Measurements from ENCODE around the gene DAGLA.
A peak's percentile ranks its signal among the peaks of the same experiment; 100 is the strongest.

The DAGLA gene

GRCh38 chr11:61768376-61769076 lies 88.3 kb downstream of the DAGLA start:
- peaks cover 65% of the 10 kb centered on the region for H3K4me1 ChIP-seq (ENCODE audit: insufficient read depth, insufficient read length)
- no peak overlapping the region for H3K9ac ChIP-seq (ENCODE audit: insufficient read length, low read depth)
- TF ChIP-seq SUZ12 (IDR thresholded peaks at IDR 0.05; ENCODE audit: extremely low read depth, insufficient read depth, insufficient read length) = no peak
- no peak for TF ChIP-seq YY1 (IDR thresholded peaks at IDR 0.05; ENCODE audit: insufficient read depth, insufficient read length)
- TF ChIP-seq ZNF274 (IDR thresholded peaks at IDR 0.05; ENCODE audit: low read depth, low read length) = no peak
- no peaks in the 10 kb centered on the region for H3K27me3 ChIP-seq (ENCODE audit: insufficient read depth, insufficient read length)
- peaks cover 38% of the 10 kb centered on the region for H3K36me3 ChIP-seq (ENCODE audit: insufficient read depth, insufficient read length, low read length)
- no peak overlapping the region for H3K4me3 ChIP-seq (ENCODE audit: insufficient read length, low read depth)
- no peaks in the 10 kb centered on the region for H3K9me3 ChIP-seq (ENCODE audit: insufficient read depth, low read length)
- DNase-seq (ENCODE audit: low read depth, low spot score) = no peak

DNA sequence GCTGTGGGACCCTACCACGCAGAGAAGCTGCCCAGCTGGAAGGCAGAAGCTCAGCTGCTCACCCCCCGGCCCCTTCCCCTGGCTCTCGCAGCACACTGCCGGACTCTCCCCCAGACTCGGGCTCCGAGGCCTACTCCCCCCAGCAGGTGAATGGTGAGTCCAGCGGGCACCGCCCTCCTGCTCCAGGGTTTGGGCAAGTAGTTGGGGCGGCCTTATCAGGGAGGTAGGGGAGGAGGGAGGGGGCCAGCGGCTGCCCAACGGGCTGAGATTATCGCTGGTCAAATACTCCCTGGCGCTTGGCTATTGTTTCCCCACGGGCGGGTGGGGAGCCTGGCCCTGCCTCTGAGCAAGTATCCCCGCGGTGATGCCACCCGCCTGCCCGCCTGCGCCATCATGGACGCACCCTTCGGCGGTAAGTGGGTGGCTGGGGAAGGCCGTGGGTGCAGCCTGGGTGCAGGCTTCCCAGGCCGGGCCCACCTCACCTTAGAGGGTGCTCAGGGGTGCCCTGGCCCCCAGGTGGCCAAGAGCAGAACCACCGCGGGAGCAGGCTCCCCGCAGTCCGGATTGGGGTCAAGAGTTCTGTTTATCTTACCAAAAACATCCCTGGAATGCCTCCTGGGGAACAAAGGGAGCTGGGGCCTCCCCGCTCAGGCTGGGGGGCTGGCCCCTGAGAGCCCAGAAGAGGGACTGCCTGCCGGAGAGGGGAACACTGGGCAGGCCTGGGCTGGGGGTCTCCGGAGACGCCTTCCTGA lies 89.2 kb downstream of the DAGLA start:
- Histone ChIP-seq H3K27me3 (ENCODE audit: insufficient read depth, insufficient read length) (no peaks in the 10 kb centered on the region), H3K36me3 (ENCODE audit: insufficient read depth, insufficient read length, low read length) (peaks cover 44% of the 10 kb centered on the region), H3K4me3 (ENCODE audit: insufficient read length, low read depth) (no peak overlapping the region), H3K9ac (ENCODE audit: insufficient read length, low read depth) (peak overlapping the region; percentile 42), H3K4me1 (ENCODE audit: insufficient read depth, insufficient read length) (peaks cover 65% of the 10 kb centered on the region), H3K9me3 (ENCODE audit: insufficient read depth, low read length) (no peaks in the 10 kb centered on the region)
- DNase-seq (ENCODE audit: low read depth, low spot score) = no peak
- no peak for TF ChIP-seq ZNF274 (IDR thresholded peaks at IDR 0.05; ENCODE audit: low read depth, low read length)
- TF ChIP-seq SUZ12 (IDR thresholded peaks at IDR 0.05; ENCODE audit: extremely low read depth, insufficient read depth, insufficient read length) = no peak
- no peak for TF ChIP-seq YY1 (IDR thresholded peaks at IDR 0.05; ENCODE audit: insufficient read depth, insufficient read length)

DNA sequence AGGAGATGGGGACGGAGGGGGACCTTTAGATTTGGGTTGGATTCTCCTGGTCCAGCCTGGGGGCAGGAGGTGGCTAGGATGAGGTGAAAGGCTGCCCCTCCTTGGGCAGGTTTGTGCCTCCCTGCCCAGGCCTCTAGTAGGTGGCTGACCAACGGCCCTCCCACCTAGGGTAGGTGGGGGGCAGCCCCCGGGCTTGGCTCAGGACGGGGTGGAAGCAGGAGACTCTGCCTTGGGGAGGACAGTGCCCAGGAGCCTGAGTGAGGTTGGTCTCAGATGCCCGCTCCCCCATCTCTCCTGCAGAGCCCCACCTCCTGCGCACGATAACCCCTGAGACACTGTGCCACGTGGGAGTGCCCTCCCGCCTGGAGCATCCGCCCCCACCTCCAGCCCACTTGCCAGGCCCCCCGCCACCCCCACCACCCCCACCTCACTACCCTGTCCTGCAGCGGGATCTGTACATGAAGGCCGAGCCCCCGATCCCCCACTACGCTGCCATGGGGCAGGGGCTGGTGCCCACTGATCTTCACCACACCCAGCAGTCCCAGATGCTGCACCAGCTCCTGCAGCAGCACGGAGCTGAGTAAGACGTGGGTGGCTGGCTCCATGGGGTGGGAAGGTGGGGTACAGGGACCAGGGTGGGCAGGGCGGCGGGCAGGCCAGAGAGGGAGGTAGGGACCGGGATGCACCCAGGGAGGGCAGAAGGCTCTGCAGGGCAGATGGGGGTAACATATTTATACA lies 89.9 kb downstream of the DAGLA start:
- TF ChIP-seq ZNF274 (IDR thresholded peaks at IDR 0.05; ENCODE audit: low read depth, low read length) (no peak), SUZ12 (IDR thresholded peaks at IDR 0.05; ENCODE audit: extremely low read depth, insufficient read depth, insufficient read length) (no peak), YY1 (IDR thresholded peaks at IDR 0.05; ENCODE audit: insufficient read depth, insufficient read length) (no peak)
- no peaks in the 10 kb centered on the region for H3K9me3 ChIP-seq (ENCODE audit: insufficient read depth, low read length)
- peak overlapping the region; percentile 44 for H3K9ac ChIP-seq (ENCODE audit: insufficient read length, low read depth)
- H3K36me3 ChIP-seq (ENCODE audit: insufficient read depth, insufficient read length, low read length) = peaks cover 49% of the 10 kb centered on the region
- no peak for DNase-seq (ENCODE audit: low read depth, low spot score)
- no peaks in the 10 kb centered on the region for H3K27me3 ChIP-seq (ENCODE audit: insufficient read depth, insufficient read length)
- H3K4me3 ChIP-seq (ENCODE audit: insufficient read length, low read depth) = no peak overlapping the region
- H3K4me1 ChIP-seq (ENCODE audit: insufficient read depth, insufficient read length) = peaks cover 57% of the 10 kb centered on the region

- Histone ChIP-seq H3K4me1 (ENCODE audit: insufficient read depth, insufficient read length) (peaks cover 53% of the 10 kb centered on the region), H3K9me3 (ENCODE audit: insufficient read depth, low read length) (no peaks in the 10 kb centered on the region), H3K9ac (ENCODE audit: insufficient read length, low read depth) (peak overlapping the region; percentile 12)
These were observed 91.2 kb downstream of the DAGLA start for GRCh38 chr11:61771195-61771894.

DNA sequence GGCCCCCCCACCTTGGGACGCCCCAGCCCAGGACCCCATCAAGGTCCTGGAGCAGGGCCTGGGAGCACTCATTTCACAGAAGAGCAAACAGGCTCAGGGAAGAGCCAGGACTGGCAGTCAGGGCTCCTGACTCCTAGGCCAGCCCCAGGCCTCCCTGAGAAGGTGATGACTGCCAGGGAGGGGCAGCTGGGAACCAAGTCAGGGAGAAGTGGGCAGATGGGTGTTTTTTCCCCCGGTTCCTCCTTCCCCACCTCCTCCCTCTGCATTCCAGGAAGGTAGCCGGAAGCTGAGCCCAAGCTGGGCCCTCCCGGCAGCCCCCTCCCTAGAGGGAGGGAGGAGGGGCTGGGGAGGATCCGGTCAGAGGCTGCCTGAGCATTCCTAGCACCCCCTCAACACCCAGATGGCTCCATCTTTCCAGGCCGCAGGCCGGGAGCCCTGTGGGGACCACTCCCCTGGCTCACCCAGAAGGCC lies 91.8 kb downstream of the DAGLA start:
- no peaks in the 10 kb centered on the region for H3K9me3 ChIP-seq (ENCODE audit: insufficient read depth, low read length)
- peaks cover 56% of the 10 kb centered on the region for H3K4me1 ChIP-seq (ENCODE audit: insufficient read depth, insufficient read length)
- H3K27me3 ChIP-seq (ENCODE audit: insufficient read depth, insufficient read length) = no peaks in the 10 kb centered on the region
- peak overlapping the region; percentile 12 for H3K9ac ChIP-seq (ENCODE audit: insufficient read length, low read depth)
- peaks cover 51% of the 10 kb centered on the region for H3K36me3 ChIP-seq (ENCODE audit: insufficient read depth, insufficient read length, low read length)
- TF ChIP-seq YY1 (IDR thresholded peaks at IDR 0.05; ENCODE audit: insufficient read depth, insufficient read length) = no peak
- no peak for TF ChIP-seq SUZ12 (IDR thresholded peaks at IDR 0.05; ENCODE audit: extremely low read depth, insufficient read depth, insufficient read length)
- no peak overlapping the region for H3K4me3 ChIP-seq (ENCODE audit: insufficient read length, low read depth)
- no peak for DNase-seq (ENCODE audit: low read depth, low spot score)

More at GRCh38 chr11:61771195-61771894, 91.2 kb downstream of the DAGLA start:
- Histone ChIP-seq H3K4me3 (ENCODE audit: insufficient read length, low read depth) (no peak overlapping the region), H3K27me3 (ENCODE audit: insufficient read depth, insufficient read length) (no peaks in the 10 kb centered on the region), H3K36me3 (ENCODE audit: insufficient read depth, insufficient read length, low read length) (peaks cover 52% of the 10 kb centered on the region)
- no peak for DNase-seq (ENCODE audit: low read depth, low spot score)
- no peak for TF ChIP-seq YY1 (IDR thresholded peaks at IDR 0.05; ENCODE audit: insufficient read depth, insufficient read length)
- TF ChIP-seq SUZ12 (IDR thresholded peaks at IDR 0.05; ENCODE audit: extremely low read depth, insufficient read depth, insufficient read length) = no peak
- no peak for TF ChIP-seq ZNF274 (IDR thresholded peaks at IDR 0.05; ENCODE audit: low read depth, low read length)

DNA sequence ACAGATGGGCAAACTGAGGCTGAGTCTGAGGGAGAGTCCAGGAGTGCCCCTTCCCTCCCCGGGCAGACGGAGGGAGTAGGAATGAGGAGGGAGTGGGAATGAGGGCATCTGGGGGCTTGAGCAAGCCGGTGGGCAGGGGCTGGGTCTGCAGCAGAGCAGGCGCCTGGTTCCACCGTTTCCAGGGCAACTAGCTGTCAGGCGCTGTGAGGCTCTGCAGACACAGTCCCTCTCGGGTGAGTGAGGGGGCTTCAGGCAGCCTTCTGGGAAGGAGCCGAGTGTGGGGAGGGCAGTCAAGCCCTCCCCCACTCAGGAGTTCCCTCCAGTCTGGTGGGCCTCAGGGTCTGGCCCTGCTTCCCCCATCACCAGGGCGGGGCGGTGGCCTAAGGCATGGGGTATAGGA lies 93.2 kb downstream of the DAGLA start:
- TF ChIP-seq SUZ12 (IDR thresholded peaks at IDR 0.05; ENCODE audit: extremely low read depth, insufficient read depth, insufficient read length) = no peak
- no peak for TF ChIP-seq ZNF274 (IDR thresholded peaks at IDR 0.05; ENCODE audit: low read depth, low read length)
- no peak for TF ChIP-seq YY1 (IDR thresholded peaks at IDR 0.05; ENCODE audit: insufficient read depth, insufficient read length)
- H3K36me3 ChIP-seq (ENCODE audit: insufficient read depth, insufficient read length, low read length) = peaks cover 62% of the 10 kb centered on the region

More for the DNA sequence above, 93.2 kb downstream of the DAGLA start:
- Histone ChIP-seq H3K9ac (ENCODE audit: insufficient read length, low read depth) (peak overlapping the region; percentile 17), H3K4me3 (ENCODE audit: insufficient read length, low read depth) (no peak overlapping the region), H3K9me3 (ENCODE audit: insufficient read depth, low read length) (no peaks in the 10 kb centered on the region), H3K4me1 (ENCODE audit: insufficient read depth, insufficient read length) (peaks cover 61% of the 10 kb centered on the region), H3K27me3 (ENCODE audit: insufficient read depth, insufficient read length) (no peaks in the 10 kb centered on the region)
- DNase-seq (ENCODE audit: low read depth, low spot score) = no peak

Measured in NT2/D1 (cell line).